Measurements from ENCODE around the gene L1CAM. TPM values are rescaled to one million over a fixed set of nuclear protein-coding genes. Genes with fewer than 3 reads are reported as not detected.

The L1CAM gene, protein sequence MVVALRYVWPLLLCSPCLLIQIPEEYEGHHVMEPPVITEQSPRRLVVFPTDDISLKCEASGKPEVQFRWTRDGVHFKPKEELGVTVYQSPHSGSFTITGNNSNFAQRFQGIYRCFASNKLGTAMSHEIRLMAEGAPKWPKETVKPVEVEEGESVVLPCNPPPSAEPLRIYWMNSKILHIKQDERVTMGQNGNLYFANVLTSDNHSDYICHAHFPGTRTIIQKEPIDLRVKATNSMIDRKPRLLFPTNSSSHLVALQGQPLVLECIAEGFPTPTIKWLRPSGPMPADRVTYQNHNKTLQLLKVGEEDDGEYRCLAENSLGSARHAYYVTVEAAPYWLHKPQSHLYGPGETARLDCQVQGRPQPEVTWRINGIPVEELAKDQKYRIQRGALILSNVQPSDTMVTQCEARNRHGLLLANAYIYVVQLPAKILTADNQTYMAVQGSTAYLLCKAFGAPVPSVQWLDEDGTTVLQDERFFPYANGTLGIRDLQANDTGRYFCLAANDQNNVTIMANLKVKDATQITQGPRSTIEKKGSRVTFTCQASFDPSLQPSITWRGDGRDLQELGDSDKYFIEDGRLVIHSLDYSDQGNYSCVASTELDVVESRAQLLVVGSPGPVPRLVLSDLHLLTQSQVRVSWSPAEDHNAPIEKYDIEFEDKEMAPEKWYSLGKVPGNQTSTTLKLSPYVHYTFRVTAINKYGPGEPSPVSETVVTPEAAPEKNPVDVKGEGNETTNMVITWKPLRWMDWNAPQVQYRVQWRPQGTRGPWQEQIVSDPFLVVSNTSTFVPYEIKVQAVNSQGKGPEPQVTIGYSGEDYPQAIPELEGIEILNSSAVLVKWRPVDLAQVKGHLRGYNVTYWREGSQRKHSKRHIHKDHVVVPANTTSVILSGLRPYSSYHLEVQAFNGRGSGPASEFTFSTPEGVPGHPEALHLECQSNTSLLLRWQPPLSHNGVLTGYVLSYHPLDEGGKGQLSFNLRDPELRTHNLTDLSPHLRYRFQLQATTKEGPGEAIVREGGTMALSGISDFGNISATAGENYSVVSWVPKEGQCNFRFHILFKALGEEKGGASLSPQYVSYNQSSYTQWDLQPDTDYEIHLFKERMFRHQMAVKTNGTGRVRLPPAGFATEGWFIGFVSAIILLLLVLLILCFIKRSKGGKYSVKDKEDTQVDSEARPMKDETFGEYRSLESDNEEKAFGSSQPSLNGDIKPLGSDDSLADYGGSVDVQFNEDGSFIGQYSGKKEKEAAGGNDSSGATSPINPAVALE
- polyA plus RNA-seq (2013, experiment 1 of 2), result 25.9 TPM
- 25.0 TPM for polyA plus RNA-seq (2013, experiment 2 of 2)

DNA sequence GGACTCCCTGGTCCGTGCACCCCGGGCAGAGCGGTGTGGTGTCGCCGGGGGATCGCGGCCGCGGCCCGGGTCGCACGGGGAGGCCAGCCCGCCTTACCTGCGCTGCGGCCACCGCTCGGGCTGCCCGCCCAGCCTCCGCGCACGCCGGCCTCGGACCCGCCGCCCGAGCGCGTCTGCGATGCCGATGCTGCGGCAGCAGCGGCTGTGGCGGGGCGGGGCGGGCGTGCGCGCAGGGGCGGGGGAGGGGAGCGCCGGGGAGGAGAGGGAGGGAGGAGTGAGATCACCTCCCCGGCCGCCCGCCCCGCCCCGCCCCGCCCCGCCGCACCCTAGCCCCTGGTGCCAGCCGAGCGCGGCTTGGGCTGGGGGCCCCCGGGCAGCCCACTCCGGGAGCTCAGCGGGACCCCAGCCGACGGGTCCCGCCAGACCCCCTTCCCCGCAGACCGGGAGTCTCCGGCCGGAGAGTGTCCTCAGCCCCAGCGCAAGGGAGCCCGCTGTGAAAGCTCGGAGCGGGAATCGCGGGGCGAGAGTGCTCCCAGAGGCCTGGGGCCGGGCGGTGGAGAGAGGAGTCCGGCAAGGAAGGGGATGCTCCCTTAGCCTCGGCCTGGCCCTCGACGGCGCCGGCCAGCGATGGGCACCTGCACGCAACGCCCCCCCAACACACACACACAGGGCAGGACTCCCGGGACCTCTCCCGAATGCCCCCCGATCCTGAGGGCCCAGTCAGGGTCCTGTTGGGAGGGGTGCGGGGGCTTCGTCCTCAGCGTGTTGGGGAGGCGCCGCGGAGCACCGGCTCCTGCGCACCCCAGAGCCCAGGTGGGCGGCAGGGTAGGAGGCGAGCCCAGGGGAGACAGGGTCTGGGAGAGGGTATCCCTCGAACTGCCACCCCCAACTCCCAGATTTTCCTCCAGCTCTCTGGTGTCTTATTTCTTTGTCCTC, at the start of gene L1CAM:
Gene L1CAM, minus strand, starts transcription at position 206 of the 936 bp plus-strand sequence. CDS start 10,337 bp downstream, outside the sequence.
- H3K36me3 ChIP-seq (ENCODE audit: control insufficient read depth in 1 of 2, insufficient read depth in 2 of 2, low read depth in 1 of 2, low read length in 2 of 2), result peaks cover 0 to 14% of the 10 kb centered on the region in 2 experiments
- peak within 1 kb of the TSS in 1 of 2 experiments; percentile 41 for H3K4ac ChIP-seq (ENCODE audit: low read depth in 1 of 2, low read length in 2 of 2)
- H3K4me3 ChIP-seq (ENCODE audit: insufficient read depth in 1 of 2, low read depth in 1 of 2, low read length in 2 of 2), result peak within 1 kb of the TSS in 1 of 2 experiments; percentile 65
- H4K91ac ChIP-seq (ENCODE audit: low read length), result peak within 1 kb of the TSS; percentile 61
- H3K4me1 ChIP-seq (ENCODE audit: control insufficient read depth, insufficient read depth, low read depth, low read length), result peaks cover 46% of the 10 kb centered on the region
- H3K18ac ChIP-seq (ENCODE audit: low read depth in 1 of 2, low read length in 2 of 2), result peak within 1 kb of the TSS in 1 of 2 experiments; percentile 66
- 24% methylated on average over 2 of the region's 94 CpGs for WGBS
- no peak within 1 kb of the TSS for H3K9ac ChIP-seq (ENCODE audit: low read length)
- peak within 1 kb of the TSS in 1 of 2 experiments; percentile 31 for H2BK12ac ChIP-seq (ENCODE audit: low read length in 2 of 2)
- H2BK15ac ChIP-seq (ENCODE audit: low read depth, poor library complexity, severe bottlenecking), result peak within 1 kb of the TSS; percentile 48
- no peak within 1 kb of the TSS for H2BK120ac ChIP-seq (ENCODE audit: low read depth, low read length)
- H3K9me3 ChIP-seq (ENCODE audit: control insufficient read depth, low read length), result no peaks in the 10 kb centered on the region
- no peaks in the 10 kb centered on the region for H3K79me1 ChIP-seq (replicated peaks; ENCODE audit: low read length, poor library complexity, severe bottlenecking)
- peak within 1 kb of the TSS in 1 of 2 experiments; percentile 32 for H3K14ac ChIP-seq (ENCODE audit: low read length in 2 of 2)
- peak within 1 kb of the TSS; percentile 80 for H3K27ac ChIP-seq (ENCODE audit: low read length, poor library complexity, severe bottlenecking)
- peak within 1 kb of the TSS; percentile 71 for H3K4me2 ChIP-seq (ENCODE audit: low read length, poor library complexity, severe bottlenecking)
- DNase-seq, result no peak
- no peak within 1 kb of the TSS for H4K8ac ChIP-seq (ENCODE audit: low read length)
- H2AFZ ChIP-seq (ENCODE audit: low read depth, low read length), result no peak within 1 kb of the TSS
- no peak within 1 kb of the TSS for H2BK5ac ChIP-seq (ENCODE audit: low read depth, low read length, poor library complexity, severe bottlenecking)
- H3K27me3 ChIP-seq (ENCODE audit: control insufficient read depth in 1 of 2, insufficient read depth in 1 of 2, low read length in 2 of 2), result peaks cover 0 to 83% of the 10 kb centered on the region in 2 experiments
- peak within 1 kb of the TSS in 1 of 2 experiments; percentile 80 for H3K23ac ChIP-seq (ENCODE audit: low read length in 2 of 2)
- H2AK5ac ChIP-seq (ENCODE audit: low read length, severe bottlenecking), result peak within 1 kb of the TSS; percentile 66

DNA sequence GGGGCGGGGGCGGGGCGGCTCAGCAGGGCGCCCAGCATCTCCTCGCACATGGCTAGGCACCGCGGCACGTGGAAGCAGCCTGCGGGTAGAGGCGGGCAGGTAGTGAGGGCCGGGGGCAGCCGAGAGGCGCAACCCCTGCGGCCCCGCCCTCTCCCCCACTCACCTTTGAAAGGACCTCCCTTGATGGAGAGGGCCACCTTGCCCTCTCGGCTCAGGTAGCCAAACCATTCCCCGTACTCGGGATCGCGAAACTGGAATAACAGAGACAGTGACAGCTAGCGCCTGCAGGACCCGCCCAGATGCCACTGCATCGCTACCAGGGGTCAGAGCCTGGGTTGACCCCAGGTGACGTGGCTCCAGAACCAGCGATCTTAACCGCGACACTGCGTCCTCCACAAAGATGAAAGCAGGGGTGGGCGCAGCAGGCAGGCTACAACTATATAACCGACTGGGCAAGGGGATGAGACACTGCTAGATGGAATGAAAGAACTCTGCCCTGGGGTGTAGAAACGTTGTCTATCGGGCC, 49.4 kb upstream of the L1CAM start:
- no peak overlapping the region for H3K14ac ChIP-seq (ENCODE audit: low read length in 2 of 2)
- H3K9ac ChIP-seq (ENCODE audit: low read length), result peak overlapping the region; percentile 41
- H3K23ac ChIP-seq (ENCODE audit: low read length in 2 of 2), result no peak overlapping the region
- no peak overlapping the region for H3K27ac ChIP-seq (ENCODE audit: low read length, poor library complexity, severe bottlenecking)
- no peak for DNase-seq
- peak overlapping the region; percentile 53 for H2AFZ ChIP-seq (ENCODE audit: low read depth, low read length)
- H3K79me1 ChIP-seq (replicated peaks; ENCODE audit: low read length, poor library complexity, severe bottlenecking), result peaks cover 5% of the 10 kb centered on the region
- peak overlapping the region; percentile 40 to 72 for H3K4me3 ChIP-seq (ENCODE audit: insufficient read depth in 1 of 2, low read depth in 1 of 2, low read length in 2 of 2)
- peaks cover 21 to 25% of the 10 kb centered on the region in 2 experiments for H3K36me3 ChIP-seq (ENCODE audit: control insufficient read depth in 1 of 2, insufficient read depth in 2 of 2, low read depth in 1 of 2, low read length in 2 of 2)
- no peak overlapping the region for H2BK5ac ChIP-seq (ENCODE audit: low read depth, low read length, poor library complexity, severe bottlenecking)
- no peak overlapping the region for H3K4ac ChIP-seq (ENCODE audit: low read depth in 1 of 2, low read length in 2 of 2)
- no peak overlapping the region for H2AK5ac ChIP-seq (ENCODE audit: low read length, severe bottlenecking)
- no peak overlapping the region for H3K18ac ChIP-seq (ENCODE audit: low read depth in 1 of 2, low read length in 2 of 2)
- H3K4me2 ChIP-seq (ENCODE audit: low read length, poor library complexity, severe bottlenecking), result peak overlapping the region; percentile 45
- 20% methylated on average over 22 of the region's 32 CpGs for WGBS
- H3K27me3 ChIP-seq (ENCODE audit: control insufficient read depth in 1 of 2, insufficient read depth in 1 of 2, low read length in 2 of 2), result peaks cover 0 to 11% of the 10 kb centered on the region in 2 experiments
- peak overlapping the region; percentile 41 for H4K8ac ChIP-seq (ENCODE audit: low read length)
- H4K91ac ChIP-seq (ENCODE audit: low read length), result no peak overlapping the region
- no peak overlapping the region for H2BK15ac ChIP-seq (ENCODE audit: low read depth, poor library complexity, severe bottlenecking)
- H3K4me1 ChIP-seq (ENCODE audit: control insufficient read depth, insufficient read depth, low read depth, low read length), result peaks cover 7% of the 10 kb centered on the region
- no peak overlapping the region for H2BK12ac ChIP-seq (ENCODE audit: low read length in 2 of 2)
- H3K9me3 ChIP-seq (ENCODE audit: control insufficient read depth, low read length), result no peaks in the 10 kb centered on the region
- no peak overlapping the region for H2BK120ac ChIP-seq (ENCODE audit: low read depth, low read length)

DNA sequence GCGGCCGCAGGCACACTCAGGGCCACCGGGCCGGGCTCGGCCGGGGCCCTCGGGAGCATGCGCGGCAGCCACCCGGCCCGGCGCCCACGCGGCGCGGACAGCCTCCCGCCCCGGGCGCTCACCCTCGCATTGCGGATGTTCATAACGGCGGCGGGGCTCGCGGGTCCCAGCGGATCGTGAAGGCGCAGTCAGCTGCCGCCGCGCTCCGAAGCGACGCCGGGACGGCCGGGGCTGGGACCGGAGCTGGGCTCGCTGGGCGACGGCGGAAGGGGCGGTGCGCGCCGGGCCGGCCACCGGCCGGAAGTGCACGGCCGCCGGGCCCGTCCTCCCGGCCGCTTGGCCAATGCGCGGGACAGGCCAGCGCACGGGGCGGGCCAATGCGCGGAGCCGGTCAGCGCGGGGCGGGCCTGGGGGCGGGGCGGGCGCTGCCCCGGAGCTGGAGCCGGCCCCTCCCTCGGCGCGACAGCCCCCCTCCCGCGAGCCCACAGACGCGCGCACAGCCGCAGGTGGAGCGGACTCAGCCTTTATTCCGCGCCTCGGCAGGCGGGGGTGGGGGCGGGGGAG, 48.9 kb upstream of the L1CAM start, which contains the start of gene NAA10:
Gene NAA10, minus strand, starts transcription at position 276 of the 564 bp plus-strand sequence. Its CDS starts 133 bp downstream, at position 143.
- peak within 1 kb of the TSS; percentile 41 for H4K8ac ChIP-seq (ENCODE audit: low read length)
- peak within 1 kb of the TSS in 1 of 2 experiments; percentile 81 for H3K14ac ChIP-seq (ENCODE audit: low read length in 2 of 2)
- H2AK5ac ChIP-seq (ENCODE audit: low read length, severe bottlenecking), result no peak within 1 kb of the TSS
- no peak within 1 kb of the TSS for H2BK120ac ChIP-seq (ENCODE audit: low read depth, low read length)
- H2BK15ac ChIP-seq (ENCODE audit: low read depth, poor library complexity, severe bottlenecking), result no peak within 1 kb of the TSS
- H3K79me1 ChIP-seq (replicated peaks; ENCODE audit: low read length, poor library complexity, severe bottlenecking), result peaks cover 5% of the 10 kb centered on the region
- H3K27me3 ChIP-seq (ENCODE audit: control insufficient read depth in 1 of 2, insufficient read depth in 1 of 2, low read length in 2 of 2), result peaks cover 0 to 5% of the 10 kb centered on the region in 2 experiments
- peak within 1 kb of the TSS; percentile 80 to 89 for H3K4me3 ChIP-seq (ENCODE audit: insufficient read depth in 1 of 2, low read depth in 1 of 2, low read length in 2 of 2)
- H2BK5ac ChIP-seq (ENCODE audit: low read depth, low read length, poor library complexity, severe bottlenecking), result no peak within 1 kb of the TSS
- peaks cover 26 to 30% of the 10 kb centered on the region in 2 experiments for H3K36me3 ChIP-seq (ENCODE audit: control insufficient read depth in 1 of 2, insufficient read depth in 2 of 2, low read depth in 1 of 2, low read length in 2 of 2)
- H4K91ac ChIP-seq (ENCODE audit: low read length), result no peak within 1 kb of the TSS
- peak within 1 kb of the TSS; percentile 75 for H3K4me2 ChIP-seq (ENCODE audit: low read length, poor library complexity, severe bottlenecking)
- H3K9ac ChIP-seq (ENCODE audit: low read length), result peak within 1 kb of the TSS; percentile 82
- peak; percentile 67 for DNase-seq
- no peak within 1 kb of the TSS for H2BK12ac ChIP-seq (ENCODE audit: low read length in 2 of 2)
- H3K18ac ChIP-seq (ENCODE audit: low read depth in 1 of 2, low read length in 2 of 2), result peak within 1 kb of the TSS; percentile 62 to 75
- WGBS, result 0% methylated on average over 14 of the region's 87 CpGs
- peak within 1 kb of the TSS in 1 of 2 experiments; percentile 58 for H3K4ac ChIP-seq (ENCODE audit: low read depth in 1 of 2, low read length in 2 of 2)
- H3K4me1 ChIP-seq (ENCODE audit: control insufficient read depth, insufficient read depth, low read depth, low read length), result peaks cover 10% of the 10 kb centered on the region
- H3K9me3 ChIP-seq (ENCODE audit: control insufficient read depth, low read length), result no peaks in the 10 kb centered on the region
- H2AFZ ChIP-seq (ENCODE audit: low read depth, low read length), result peak within 1 kb of the TSS; percentile 53
- peak within 1 kb of the TSS in 1 of 2 experiments; percentile 89 for H3K23ac ChIP-seq (ENCODE audit: low read length in 2 of 2)
- peak within 1 kb of the TSS; percentile 16 for H3K27ac ChIP-seq (ENCODE audit: low read length, poor library complexity, severe bottlenecking)
